Adrenal gland (tissue), 5 donors: ENCODE measurements around the gene DNM2.

ENCODE experiments used
- CTCF ChIP-seq, 6 experiments: fragments of 450-650 bp in 4 of 6; fragments of 200-600 bp in 2 of 6; sonication (generic) in 1 of 6; IDR thresholded peaks; 1 replicate in 5 of 6; 2 replicates in 1 of 6; pipeline versions ENCODE4 v1.5.1 to v1.8.0; 2016 to 2021; ENCODE audit warnings: antibody characterized with exemption in 6 of 6, mild to moderate bottlenecking in 2 of 6, moderate library complexity in 1 of 6
- POLR2A ChIP-seq, 2 donors: fragments of 450-650 bp; IDR thresholded peaks; one replicate each; pipeline ENCODE4 v1.6.1; 2017; ENCODE audit warnings: antibody characterized with exemption in 2 of 2, mild to moderate bottlenecking in 2 of 2, moderate library complexity in 1 of 2
- donor health status: DM: no; HTN: no; CAD: no.

DNA sequence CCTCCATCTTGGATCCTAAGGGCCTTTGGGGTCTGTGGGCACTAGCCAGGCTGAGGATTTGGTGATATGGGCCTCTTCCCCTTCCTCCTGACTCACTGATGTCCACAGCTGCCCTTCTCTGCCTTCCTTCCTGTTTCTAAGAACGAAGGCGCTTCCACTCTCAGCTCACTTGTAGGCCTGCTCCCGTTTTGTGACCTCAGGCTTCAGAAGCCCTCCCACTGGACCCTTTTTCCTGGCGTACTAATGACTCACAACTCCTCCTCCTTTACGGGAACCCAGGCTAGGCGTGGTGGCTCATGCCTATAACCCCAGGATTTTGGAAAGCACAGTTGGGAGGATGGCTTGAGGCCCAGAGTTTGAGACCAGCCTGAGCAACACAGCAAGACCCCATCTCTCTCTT lies 62.5 kb downstream of the DNM2 start:
- TF ChIP-seq CTCF (IDR thresholded peaks at IDR 0.05) (no peak), POLR2A (IDR thresholded peaks at IDR 0.05) (no peak)
